LNCaP clone FGC (cell line): Measurements from ENCODE around the gene CILP.
"Not testable (repeated sequence)": the region's sequence is repeated elsewhere in the genome, so short reads cannot be mapped to it uniquely, and the experiment has no call there.

Experiments used
- DNase-seq: peaks from one replicate; pipeline ENCODE4 v3.0.0-alpha.2; 2011; ENCODE audit warnings: low read depth
- H3K4me3 ChIP-seq: 2 replicates; pipeline ENCODE4 v1.5.1; 2011; ENCODE audit warnings: mild to moderate bottlenecking, low read depth, low read length, control low read depth
- TF ChIP-seq, protein P1 (sequence below): IDR thresholded peaks from 2 replicates; pipeline ENCODE4 v1.5.1; 2012; ENCODE audit warnings: mild to moderate bottlenecking; ENCODE audit not compliant: control insufficient read depth, insufficient read depth; ENCODE audit errors: extremely low read depth

CILP gene

DNA sequence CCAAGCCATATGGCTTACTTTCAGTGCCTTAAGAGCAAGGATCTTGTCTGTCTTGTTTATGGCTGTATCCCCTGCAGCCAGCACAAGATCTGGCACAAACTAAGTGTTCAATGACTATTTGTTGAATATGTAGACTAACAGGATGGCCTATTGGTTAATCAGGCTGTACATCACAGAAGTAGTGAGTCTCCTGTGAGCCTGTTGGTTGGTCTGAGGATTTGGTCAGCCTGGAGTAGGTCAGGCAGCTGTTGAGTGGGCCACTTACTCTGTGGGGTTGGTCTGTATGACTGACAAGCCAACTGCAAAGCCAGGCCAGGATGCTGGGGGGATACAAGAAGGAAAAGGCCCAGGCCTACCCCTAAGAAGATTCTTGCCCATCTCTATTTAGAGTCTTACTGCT is 33.4 kb upstream of the CILP start:
- no peak for DNase-seq

DNA sequence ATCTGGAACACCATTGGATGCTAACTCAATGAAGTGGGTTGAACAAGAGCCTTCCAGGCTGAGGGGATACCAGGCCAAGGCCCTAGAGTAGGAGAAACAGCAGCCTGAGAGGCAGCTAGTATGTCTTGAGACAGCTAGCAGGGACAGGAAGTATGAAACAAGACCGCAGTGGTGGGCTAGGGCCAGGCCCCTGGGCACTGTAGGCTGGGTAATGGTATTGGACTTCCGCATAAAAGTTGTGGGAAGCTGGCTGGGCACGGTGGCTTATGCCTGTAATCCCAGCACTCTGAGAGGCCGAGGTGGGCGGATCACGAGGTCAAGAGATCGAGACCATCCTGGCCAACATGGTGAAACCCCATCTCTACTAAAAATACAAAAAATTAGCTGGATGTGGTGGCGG is 25.2 kb upstream of the CILP start:
- DNase-seq, H3K4me3 ChIP-seq: not testable (repeated sequence)

More for the DNA sequence above, 33.4 kb upstream of the CILP start:
- H3K4me3 ChIP-seq: no peak overlapping the region
- TF ChIP-seq, protein P1, sequence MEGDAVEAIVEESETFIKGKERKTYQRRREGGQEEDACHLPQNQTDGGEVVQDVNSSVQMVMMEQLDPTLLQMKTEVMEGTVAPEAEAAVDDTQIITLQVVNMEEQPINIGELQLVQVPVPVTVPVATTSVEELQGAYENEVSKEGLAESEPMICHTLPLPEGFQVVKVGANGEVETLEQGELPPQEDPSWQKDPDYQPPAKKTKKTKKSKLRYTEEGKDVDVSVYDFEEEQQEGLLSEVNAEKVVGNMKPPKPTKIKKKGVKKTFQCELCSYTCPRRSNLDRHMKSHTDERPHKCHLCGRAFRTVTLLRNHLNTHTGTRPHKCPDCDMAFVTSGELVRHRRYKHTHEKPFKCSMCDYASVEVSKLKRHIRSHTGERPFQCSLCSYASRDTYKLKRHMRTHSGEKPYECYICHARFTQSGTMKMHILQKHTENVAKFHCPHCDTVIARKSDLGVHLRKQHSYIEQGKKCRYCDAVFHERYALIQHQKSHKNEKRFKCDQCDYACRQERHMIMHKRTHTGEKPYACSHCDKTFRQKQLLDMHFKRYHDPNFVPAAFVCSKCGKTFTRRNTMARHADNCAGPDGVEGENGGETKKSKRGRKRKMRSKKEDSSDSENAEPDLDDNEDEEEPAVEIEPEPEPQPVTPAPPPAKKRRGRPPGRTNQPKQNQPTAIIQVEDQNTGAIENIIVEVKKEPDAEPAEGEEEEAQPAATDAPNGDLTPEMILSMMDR: no peak

DNA sequence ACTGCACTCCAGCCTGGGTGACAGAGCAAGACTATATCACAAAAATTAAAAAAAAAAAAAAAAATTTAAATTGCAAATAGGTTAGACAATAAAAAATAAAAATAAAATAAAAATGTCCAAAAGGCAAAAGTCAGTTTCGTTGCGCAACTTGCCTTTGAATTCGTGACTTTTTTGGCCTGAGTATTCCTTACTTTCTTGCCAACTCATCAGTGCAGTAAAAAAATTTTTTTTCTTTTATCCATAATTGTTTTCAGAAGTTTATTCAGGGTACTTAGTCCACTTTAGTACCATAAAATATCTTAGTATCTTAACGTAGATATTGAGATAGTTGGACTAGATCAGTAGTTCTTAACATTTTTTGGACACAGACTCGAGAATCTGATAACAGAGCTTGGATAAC is 22.4 kb upstream of the CILP start:
- no peak for DNase-seq
- H3K4me3 ChIP-seq: no peak overlapping the region
- TF ChIP-seq, protein P1: no peak

DNA sequence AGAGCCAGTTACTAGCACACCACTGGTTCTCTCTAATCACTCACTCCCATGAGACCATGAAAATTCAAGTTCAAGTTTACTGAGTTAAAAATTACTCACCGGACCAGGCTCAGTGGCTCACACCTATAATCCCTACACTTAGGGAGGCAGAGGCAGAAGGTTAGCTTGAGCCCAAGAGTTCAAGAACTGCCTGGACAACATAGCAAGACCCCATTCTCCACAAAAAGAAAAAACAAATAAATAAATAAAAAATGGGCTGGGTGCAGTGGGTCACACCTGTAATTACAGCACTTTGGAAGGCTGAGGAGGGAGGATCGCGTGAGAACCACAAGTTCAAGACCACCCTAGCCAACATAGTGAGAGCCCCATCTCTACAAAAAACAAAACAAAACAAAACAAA is 21.2 kb upstream of the CILP start:
- H3K4me3 ChIP-seq: no peak overlapping the region
- no peak for DNase-seq
- TF ChIP-seq, protein P1: no peak

DNA sequence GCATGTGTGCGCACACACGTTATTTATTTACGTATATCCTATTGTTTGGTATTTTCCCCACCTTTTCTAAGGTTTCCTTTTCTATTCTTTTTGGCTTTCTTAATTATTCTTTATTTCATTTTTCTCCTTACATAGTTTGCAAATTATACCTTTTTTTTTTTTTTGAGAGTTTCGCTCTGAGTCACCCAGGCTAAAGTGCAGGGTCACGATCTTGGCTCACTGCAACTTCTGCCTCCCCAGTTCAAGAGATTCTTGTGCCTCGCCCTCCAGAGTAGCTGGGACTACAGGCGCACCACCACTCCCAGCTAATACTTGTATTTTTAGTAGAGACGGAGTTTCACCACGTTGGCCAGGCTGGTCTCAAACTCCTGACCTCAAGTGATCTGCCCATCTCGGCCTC is 20.0 kb upstream of the CILP start:
- DNase-seq: no peak
- no peak overlapping the region for H3K4me3 ChIP-seq
- TF ChIP-seq, protein P1: no peak

DNA sequence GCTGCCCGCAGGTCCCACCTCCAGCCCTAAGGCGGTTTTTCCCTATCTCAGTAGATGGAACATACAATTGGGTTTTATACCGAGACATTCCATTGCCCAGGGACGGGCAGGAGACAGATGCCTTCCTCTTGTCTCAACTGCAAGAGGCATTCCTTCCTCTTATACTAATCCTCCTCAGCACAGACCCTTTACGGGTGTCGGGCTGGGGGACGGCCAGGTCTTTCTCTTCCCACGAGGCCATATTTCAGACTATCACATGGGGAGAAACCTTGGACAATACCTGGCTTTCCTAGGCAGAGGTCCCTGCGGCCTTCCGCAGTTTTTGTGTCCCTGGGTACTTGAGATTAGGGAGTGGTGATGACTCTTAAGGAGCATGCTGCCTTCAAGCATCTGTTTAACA is 15.6 kb upstream of the CILP start:
- not testable (repeated sequence) for DNase-seq, H3K4me3 ChIP-seq

DNA sequence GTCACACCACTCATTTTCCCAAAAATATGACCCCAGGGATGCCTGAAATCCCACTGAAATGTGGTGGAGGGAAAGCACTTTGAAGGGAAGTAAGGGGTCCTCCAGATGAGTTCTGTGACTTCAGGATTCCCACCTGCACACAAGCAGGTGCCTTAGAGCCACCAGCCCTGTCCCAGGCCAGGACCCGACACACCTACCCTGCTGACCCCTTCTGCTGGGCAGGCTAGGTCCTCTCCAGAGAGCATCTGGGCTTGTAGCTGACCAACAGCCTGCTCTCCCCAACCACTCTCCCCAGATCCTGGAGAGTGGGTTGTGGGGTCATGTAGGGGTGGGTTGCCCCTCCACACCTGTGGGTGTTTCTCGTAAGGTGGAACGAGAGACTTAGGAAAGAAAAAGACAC is 14.9 kb upstream of the CILP start:
- TF ChIP-seq, protein P1: no peak
- H3K4me3 ChIP-seq: no peak overlapping the region
- no peak for DNase-seq

DNA sequence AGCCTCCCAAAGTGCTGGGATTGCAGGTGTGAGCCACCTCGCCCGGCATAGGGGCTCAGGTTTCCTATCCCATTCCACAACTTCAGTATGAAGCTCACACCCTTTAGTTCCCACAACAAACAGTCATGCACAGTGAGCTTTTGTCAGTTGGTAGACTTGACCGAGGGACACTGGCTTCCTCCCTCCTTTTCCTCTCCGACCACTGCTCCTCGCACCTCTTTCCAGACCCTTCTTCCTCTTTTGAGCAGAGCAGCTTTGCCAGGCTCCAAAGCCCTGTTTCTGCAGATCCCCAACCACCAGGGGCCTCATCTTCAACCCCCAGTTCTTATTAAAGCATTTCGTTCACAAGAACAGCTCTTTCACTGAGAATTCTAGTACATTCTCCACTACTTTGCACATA is 12.7 kb upstream of the CILP start:
- DNase-seq: no peak
- TF ChIP-seq, protein P1: no peak

More for the DNA sequence above, 12.7 kb upstream of the CILP start:
- H3K4me3 ChIP-seq: no peak overlapping the region
